GM18870 (cell line): ENCODE measurements around the gene FEN1.

Source experiments
- ATAC-seq: cut with Tn5 transposase; IDR thresholded peaks from one replicate; pipeline ENCODE4 v1.9.1; 2021; ENCODE audit warnings: moderate library complexity; ENCODE audit not compliant: unreplicated experiment

Gene FEN1

DNA sequence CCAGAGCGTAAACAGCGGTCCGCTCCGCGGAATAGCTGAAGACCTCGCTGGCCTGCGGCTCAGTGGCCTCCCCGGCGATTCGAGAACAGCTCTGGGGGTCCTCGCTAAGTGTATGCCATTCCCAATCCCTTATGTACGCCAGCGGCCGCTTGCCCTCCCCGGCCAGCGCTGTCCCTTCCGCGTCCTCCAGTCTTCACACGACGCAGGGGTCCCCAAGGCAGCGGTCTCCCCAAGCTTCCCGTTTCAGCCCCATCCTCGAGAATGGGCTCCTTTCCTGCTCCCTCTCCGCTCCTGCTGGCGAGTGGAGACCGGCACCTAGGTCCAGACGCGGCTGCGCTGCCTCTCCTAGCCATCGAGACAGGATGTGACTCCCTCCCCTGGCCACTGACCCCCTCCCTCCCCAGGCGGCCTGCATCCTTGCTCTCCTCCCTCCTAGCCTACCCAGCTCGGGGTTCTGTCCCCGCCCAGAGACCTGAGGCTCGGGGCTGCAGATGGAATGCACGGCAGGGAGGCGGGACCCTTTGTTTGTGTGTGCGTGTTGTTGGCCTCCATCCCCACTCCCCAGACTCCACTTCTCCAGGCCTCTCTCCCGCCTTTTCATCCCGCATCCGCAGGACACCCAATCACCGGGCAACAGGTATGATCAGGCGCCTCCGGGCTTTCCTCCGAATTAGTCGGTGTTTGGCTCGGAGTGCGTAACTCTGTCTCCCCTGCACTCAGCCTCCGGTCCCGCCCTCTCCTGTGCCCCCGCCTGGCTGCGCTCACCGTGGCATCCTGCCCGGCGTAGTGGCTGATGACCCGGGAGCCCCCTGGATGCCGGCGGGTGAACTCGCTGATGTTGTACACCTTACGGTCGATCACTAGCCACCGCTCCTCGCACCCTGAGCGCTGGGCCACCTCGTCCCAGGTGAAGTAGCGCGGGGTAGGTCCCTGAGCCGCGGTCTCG is 23.4 kb downstream of the FEN1 start:
- ATAC-seq, result no peak

DNA sequence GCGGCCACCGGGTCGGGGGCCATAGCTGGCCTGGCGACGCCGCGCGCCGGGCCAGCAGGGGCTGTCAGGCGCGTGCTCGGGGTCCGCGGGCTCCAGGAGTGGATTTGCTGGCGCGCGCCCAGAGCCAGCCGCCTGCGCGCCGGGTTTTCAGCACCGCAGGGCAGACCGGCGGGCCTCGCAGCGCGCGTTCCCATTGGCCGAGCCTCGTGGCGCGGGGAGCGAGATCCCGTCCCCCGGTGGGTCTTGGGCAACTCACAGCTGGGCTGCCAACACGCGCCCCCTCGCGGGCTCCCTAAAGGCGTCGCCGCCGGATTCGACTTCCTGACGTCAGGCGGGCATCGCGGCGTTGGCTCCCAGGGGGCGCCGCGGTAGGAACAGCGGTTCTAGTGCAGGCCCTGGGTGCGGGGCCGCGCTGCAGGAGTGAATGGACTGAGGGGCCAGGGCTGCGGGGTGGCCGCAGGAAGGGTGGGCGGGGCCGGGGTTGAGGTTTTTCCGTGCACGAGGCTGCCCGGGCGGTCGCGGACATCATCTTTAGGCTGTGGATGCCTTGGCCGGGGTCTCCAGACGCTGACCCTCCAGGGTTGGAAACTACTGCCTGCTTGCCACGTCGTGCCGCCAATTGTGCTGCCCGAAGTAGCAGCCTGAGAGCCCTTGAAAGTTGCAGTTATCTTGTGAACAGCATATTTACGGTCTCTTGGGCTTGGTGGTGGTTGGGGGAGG is 24.2 kb downstream of the FEN1 start, which contains the start of gene FADS1:
FADS1 (minus strand) TSS at position 268 of the 720 bp plus-strand sequence; CDS start at position 194, 74 bp downstream.
- ATAC-seq, result no peak

DNA sequence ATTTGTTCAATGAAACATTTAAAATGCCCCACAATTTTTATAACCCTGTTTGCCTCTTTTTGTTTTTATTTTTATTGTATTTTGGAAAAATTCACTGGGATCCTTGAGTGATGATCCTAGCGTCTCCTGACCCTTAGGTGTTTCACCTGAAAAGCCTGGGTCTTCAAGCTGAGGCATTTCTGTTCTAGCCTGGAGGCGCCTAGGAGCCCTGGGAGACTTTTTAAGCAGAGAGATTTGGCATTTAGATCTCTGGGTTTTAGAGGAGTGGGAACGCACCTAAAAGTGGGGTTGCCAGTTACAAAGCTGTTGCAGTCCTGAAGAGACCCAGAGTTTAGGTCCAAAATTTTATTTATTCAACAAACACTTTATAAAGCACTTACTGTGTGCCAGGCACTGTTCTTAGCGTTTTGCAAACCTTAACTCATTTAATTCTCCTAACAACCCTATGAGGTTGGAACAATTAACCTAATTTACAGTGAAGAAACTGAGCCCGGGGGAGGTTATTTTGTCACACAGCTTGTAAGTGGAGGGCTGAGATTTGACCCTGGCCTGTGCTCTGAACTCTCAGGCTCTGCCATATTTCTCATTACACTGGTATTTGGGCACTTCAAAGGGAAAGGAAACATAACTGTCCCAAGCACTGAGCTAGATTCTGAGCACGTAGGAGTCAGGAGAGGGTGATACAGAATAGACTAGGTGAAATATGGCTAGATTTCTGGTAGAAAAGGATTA is 24.9 kb downstream of the FEN1 start:
- no peak for ATAC-seq

DNA sequence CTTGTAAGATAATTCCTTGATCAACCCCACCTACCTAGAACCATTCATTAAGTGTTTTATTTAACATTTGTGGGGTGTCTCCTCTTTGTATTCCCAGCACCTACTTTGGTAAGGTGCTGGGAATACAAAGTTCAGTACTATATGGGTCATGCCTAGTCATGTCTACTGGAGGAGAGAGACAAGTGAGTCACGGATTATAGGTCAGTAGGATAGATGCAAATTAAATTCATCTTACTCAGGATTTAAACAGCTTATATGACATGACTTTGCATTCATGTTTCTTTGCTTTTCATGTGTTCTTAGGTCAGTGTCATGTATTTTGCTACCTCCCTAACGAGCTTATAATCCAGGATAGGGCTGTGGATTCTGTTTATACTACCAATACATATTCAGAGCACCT is 27.5 kb downstream of the FEN1 start:
- ATAC-seq, result no peak

DNA sequence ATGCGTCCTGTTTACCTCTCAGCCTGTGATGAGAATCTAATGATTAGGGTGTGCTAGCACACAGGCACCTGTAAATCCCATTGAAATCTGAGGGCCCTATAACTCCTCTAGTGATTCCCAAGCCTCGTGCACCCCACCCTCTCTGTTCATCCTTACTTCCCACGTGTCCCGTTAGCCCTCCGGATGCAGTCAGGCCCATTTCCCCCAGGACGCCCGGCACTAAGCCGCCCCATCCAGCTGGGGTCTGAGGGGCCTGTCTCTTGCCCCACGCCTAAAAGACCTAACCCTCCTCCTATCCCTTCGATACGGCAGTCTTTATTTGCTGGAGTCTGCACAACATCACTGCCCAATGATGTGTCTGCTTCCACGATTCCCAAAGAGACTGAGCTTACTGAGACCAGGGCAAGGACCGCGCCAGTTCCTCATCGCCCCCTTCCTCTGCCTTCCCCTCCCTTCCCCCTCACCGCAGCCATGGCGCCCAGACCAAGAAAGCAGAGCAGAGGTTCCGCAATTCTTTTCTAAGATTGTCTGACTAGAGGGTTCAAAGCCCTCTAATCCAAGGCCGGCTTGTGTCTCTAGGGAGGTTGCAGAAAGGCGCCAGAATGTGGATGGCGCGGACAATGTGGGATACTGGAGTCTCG is 34.3 kb downstream of the FEN1 start:
- ATAC-seq, result no peak

DNA sequence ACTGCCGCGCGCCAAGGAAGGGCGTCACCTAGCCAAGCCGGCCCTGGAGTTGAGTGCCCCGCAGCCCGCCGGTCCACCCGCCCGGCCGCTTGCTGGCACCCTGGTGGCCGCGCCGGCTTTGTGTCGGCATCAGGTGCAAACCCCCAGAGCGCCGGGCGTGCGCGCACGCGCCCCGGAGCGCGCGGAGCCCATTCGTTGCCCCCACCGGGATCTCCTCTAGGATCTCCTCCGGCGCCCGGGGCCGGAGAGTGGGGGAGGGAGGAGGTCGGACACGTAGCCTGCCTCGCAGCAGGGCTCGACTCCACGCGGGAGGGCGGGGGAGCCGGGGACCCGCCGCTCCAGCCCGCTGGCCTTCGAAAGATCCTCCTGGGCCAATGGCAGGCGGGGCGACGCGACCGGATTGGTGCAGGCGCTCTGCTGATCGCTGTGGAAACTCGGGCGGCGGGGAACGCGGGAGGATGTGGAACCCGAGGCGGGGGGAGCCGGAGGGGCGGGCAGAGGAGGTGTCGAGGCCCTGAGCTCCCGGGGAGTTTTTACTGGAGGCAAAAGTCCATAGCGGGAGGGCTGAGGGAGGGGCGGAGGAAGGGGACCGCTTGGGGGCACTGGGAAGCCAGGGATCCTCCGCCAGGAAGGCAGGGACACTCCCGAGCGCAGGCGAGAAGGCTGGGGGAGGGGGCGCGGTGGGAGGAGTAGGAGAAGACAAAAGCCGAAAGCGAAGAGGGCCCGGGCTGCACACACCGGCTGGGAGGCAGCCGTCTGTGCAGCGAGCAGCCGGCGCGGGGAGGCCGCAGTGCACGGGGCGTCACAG is 35.1 kb downstream of the FEN1 start, which contains the start of gene FADS2:
FADS2 (plus strand) TSS at position 730 of the 808 bp plus-strand sequence. CDS start 91 bp downstream, outside the sequence.
- ATAC-seq, result peak; percentile 37

DNA sequence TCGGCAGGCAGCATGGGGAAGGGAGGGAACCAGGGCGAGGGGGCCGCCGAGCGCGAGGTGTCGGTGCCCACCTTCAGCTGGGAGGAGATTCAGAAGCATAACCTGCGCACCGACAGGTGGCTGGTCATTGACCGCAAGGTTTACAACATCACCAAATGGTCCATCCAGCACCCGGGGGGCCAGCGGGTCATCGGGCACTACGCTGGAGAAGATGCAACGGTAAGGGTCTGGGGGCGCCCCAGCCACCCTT is 35.6 kb downstream of the FEN1 start:
- no peak for ATAC-seq

DNA sequence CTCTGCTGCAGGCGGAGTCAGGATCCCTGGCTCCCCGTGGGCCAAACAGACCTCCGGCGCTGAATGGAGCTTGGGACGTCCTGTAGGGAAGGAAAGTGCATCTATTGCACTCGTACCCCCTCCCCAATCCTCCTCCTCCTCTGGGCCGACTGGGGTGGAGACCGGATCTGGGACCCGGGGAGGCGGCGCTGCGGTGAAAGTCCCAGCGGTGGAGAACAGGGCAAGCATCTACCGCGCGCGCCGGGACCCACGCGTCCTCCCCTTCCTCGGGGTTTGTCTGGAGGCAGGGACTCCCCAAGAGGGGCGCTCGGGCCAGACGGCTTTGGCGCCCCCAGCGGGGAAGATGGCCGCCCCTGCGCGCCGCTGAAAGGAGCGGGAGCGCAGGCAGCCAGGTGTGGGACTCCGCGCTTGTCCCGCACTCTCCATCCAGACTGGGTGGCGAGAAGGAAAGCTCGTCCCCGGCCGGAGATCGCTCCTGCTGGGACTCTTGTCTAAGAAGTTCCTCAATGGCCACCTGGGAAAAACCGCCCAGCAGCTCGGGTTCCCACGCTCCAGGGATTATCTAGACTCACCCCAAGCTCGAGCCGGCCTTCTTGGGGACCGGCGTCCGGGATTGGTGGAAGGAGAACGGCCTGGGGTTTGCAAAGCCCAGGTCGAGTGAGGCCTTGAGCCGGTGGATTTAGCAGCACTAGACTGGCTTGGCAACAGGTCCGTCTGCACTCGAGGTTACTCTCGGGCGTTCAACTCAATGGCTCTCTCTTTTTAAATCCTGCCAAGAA is 36.1 kb downstream of the FEN1 start:
- no peak for ATAC-seq

DNA sequence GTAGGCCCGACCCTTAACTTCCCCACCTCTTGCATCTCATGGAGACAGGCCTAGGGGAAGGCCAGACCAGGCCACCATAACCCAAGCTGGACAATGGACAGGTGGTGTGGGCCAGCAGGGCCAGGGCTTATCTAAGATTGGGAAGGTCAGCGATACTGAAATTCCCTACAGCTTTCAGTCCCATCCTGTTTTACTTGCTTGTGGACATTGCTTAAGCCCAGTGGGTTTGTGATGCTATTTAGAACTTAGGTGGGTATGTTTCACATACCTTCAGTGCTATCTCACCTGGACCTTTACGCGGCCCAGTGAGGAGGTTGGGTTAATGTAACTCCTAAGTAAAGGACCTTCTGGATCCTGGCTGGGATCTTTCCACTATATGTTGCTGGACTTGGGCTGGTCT is 37.1 kb downstream of the FEN1 start:
- no peak for ATAC-seq

DNA sequence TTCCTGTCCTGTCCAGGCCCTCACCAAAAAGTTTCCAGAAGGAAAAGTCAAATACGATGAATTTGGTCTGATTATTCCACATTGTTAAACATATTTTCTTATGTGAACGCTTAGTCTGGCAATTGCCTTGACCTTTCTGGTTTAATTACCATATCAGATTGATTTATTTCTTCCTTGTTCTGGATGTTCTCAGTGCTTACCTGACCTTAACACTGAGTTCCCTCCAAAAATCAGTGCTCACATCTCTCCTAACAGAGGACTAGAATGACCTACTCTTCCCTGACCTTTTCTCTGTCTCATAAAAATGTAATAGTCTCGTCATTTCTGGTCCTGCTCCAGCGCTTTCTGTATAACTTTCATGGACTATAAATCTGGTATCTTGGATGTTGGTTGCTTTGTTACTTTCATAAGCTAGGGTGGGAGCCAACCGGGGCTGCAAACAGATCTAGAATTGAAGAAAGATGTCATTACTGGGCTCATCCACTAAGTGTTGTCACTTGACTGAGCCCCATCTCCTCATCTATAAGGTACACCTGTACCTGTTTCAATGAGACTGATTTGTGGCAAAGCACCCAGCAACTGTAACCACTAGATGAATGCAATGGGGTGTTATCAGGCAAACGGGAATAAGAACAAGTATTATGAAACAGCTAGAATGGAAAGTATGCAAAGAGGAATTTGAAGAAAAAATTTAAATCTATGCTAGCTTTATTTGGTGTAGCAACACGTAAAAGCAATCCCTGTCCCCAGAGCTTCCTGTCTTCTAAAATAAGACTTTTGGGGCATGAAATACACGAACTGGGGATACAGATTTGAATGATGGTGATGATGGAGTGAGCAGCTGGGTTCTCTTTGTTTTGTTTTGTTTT is 37.8 kb downstream of the FEN1 start:
- no peak for ATAC-seq

DNA sequence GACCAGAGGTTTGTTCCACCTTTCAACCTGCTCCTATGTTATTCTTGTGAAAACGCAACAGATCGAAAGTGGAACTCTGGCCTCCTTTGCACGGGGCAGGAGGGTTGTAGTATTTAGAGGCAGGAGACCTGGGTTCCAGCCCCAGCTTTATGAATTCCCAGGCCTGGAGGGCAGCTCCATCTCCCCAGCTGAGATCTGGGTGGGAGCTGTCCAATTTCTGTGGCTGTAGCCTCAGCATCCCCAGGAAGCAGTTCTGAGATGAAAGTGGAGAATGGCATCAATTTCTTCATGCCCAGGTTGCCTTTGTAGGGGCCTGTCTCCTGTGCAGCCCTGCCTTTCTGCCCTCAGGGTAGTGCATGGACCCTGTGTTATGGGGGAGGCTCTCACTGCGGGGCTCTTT is 39.5 kb downstream of the FEN1 start:
- no peak for ATAC-seq

DNA sequence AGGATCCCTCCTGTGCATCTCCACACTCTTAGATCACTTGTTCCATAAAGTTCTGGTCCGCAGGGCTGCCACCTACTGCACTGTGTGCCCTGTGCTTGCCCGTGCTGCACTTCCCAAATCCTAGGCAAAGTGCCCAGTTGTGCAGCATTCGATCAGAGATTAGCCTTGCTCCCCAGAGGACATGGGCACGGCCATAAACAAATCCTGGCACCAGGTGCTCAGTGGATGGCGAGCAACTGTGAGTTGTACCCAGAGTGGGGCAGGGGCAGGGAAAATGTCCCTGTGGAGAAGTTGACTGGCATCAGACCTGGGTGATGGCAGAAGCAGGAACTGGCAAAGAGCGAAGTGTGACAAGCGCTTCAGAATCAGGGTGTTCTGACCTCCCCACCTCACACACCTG is 40.0 kb downstream of the FEN1 start:
- no peak for ATAC-seq

DNA sequence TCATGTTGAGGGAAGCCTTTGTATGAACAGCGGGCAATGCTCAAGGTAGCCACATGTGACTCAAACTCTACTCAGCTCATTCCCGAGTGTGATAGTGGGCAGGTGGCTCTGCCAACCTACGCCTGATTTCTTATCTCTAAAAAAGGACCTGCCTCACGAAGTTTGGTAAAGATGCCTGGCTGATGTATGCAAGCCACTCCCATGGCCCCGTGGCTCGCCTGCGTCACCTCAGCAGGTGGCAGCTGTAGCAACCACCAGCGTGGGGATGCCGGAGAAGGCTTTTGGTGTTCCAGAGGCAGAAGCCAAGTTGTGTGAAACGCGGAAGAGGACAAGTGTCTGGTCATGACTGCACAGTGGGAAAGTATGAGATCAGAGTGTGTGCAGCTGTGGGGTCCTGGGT is 40.8 kb downstream of the FEN1 start:
- ATAC-seq, result no peak

DNA sequence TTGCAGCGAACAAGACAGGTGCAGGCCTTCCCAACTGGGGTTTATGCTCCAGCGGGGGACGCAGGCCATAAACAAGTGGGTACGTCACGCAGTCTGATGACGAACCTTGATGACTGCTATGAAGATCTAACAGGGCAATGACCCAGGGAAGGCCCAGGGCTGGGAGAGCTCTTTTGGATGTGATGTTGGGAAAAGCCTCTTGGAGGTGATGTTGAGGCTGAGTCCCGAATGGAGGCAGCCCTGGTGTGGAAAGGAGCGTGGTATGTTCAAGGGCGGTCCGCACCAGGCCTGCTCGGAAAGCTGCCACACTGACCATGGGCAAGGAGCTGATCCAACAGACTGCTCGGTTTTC is 41.2 kb downstream of the FEN1 start:
- ATAC-seq, result no peak

DNA sequence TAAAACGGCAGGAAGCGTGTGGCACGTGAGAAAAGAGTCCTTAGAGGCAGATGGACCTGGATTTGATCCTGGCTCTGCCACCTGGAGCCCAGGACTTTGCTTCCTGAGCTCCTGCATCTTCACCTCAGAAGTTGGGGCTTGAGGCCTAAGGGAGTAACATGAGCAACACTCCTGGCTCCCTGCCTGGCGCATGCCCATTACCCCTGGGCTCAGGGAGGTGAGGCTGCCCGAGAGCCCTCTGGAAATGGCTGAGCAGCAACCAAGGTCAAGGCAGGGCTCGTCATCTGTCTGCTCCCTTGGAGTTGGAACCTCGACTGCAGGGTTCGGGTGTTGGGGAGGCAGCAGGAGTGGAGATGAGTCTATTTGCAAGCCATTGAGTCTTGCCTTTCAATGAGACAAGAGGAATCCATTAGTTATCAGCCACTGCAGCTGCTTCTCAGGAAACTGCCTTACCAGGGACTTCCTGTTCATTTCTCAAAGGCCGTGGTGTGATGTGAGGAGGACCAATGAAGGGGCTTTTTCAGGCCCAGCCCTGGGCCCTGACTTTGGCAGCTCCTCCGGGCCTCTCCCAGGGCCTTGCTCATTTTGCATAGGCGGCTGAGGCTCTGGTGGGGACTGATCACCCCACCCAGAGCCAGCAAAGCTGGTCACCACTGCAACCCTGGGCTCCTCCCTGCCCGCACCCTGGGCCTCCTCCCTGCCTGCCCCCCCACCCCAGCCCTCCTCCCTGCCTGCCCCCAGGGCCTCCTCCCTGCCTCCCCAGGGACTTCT is 41.8 kb downstream of the FEN1 start:
- ATAC-seq, result peak; percentile 59

DNA sequence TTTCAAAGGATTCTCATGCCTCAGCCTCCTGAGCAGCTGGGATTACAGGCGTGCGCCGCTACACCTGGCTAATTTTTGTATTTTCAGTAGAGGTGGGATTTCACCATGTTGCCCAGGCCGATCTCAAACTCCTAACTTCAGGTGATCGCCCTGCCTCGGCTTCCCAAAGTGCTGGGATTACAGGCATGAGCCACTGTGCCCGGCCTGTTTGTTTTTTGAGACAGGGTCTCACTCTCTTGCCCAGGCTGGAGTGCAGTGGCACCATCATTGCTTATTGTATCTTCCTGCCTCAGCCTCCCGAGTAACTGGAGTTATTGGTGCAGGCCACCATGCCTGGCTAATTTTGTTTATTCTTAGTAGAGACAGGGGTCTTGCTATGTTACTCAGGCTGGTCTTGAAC is 43.5 kb downstream of the FEN1 start:
- ATAC-seq, result no peak

DNA sequence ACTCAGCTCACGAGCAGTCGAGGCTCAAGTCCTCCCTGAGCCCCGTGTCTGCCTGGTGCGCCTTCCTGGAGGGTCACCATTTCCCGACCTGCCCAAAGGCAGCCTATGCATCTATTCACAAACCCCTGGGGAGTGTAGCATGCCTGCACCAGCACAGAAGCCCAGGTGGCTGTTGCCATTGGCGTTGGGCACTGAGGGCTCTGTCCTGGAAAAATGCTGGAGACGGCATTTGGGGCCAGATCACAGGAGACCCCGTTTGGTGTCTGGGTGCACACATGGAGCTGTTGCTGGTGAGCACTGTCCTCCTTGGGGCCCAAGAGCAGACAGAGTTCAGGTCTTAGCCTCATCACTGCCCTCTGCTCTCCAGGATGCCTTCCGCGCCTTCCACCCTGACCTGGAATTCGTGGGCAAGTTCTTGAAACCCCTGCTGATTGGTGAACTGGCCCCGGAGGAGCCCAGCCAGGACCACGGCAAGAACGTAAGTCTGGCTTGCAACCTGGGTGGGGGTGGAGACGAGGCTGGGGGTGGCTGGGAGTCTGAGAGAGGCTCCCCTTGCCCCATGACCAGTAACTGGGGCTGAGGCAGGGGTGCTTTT is 44.8 kb downstream of the FEN1 start:
- no peak for ATAC-seq

DNA sequence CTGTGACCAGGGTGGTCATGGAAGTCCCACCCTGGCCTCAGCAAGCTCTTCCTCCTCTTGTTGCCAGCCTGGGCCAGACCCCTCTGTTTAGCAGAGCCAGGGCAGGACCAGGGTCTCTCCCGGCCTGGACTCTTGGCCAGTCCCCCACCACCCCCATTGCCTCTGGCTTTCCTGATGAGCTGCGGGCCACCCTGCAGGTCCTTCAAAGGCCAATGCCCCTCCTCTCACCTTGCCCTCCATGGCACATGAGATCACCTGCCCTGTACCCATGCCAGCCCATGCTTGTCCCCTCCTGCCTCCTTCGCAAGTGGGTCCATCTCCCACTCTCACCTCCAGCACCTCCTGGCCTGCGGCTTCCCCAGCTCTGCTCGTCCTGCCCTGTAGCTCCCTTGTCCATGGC is 45.8 kb downstream of the FEN1 start:
- ATAC-seq, result no peak
